SK-N-SH (cell line): ENCODE results near the gene FAM204A. TPM values are rescaled to one million over a fixed set of nuclear protein-coding genes. Genes with fewer than 3 reads are reported as not detected.

ENCODE experiments used
- CTCF ChIA-PET: fragments of 300-600, 350-600 bp; formaldehyde crosslinking; extraction: SDS; loops from one replicate; lab custom pipeline; 2021; lab: Yijun Ruan, JAX
- POLR2A ChIA-PET: fragments of 350-600 bp; sonication (Branson Sonifier 250); formaldehyde crosslinking; extraction: SDS; loops from one replicate; lab custom pipeline; 2020; ENCODE audit warnings: antibody characterized with exemption, inconsistent platforms; lab: Yijun Ruan, JAX
- DNase-seq: peaks from one replicate; pipeline ENCODE4 v3.0.0; 2012
- H2AFZ ChIP-seq: fragments of 200-600 bp; sonication (generic); 2 replicates; pipeline ENCODE4 v1.8.1; 2016; ENCODE audit warnings: antibody characterized with exemption, mild to moderate bottlenecking, low read depth
- H3F3A ChIP-seq: fragments of 200-600 bp; sonication (generic); replicated peaks from 2 replicates; pipeline ENCODE3; 2016; ENCODE audit warnings: antibody characterized with exemption, mild to moderate bottlenecking; ENCODE audit not compliant: insufficient read depth
- H3K27ac ChIP-seq, 2 experiments: fragments of 200-500 bp in 1 of 2; fragments of 200-600 bp in 1 of 2; sonication (Bioruptor generic) in 1 of 2; sonication (generic), shearing (Covaris generic) in 1 of 2; 2 replicates each; pipeline versions ENCODE4 v1.5.1 to v1.6.1; 2014 to 2016; ENCODE audit warnings: low read depth in 2 of 2, inconsistent platforms in 1 of 2, low read length in 1 of 2, mild to moderate bottlenecking in 1 of 2, mixed read lengths in 1 of 2
- H3K27me3 ChIP-seq: fragments of 200-600 bp; sonication (generic), shearing (Covaris generic); 2 replicates; pipeline ENCODE4 v1.6.1; 2016; ENCODE audit warnings: mixed run types; ENCODE audit not compliant: insufficient read depth
- H3K36me3 ChIP-seq, 2 experiments: fragments of 200-500 bp in 1 of 2; fragments of 200-600 bp in 1 of 2; sonication (Bioruptor generic) in 1 of 2; sonication (generic) in 1 of 2; replicated peaks in 1 of 2; 2 replicates each; pipeline versions ENCODE3 to v1.5.1; 2014 to 2016; ENCODE audit warnings: low read length in 1 of 2, mild to moderate bottlenecking in 1 of 2; ENCODE audit not compliant: insufficient read depth in 2 of 2, control insufficient read depth in 1 of 2
- H3K4me1 ChIP-seq, 2 experiments: fragments of 200-500 bp in 1 of 2; fragments of 200-600 bp in 1 of 2; sonication (Bioruptor generic) in 1 of 2; sonication (generic), shearing (Covaris generic) in 1 of 2; 2 replicates each; pipeline versions ENCODE4 v1.5.1 to v1.6.1; 2014 to 2016; ENCODE audit warnings: low read depth in 1 of 2, low read length in 1 of 2, mixed run types in 1 of 2; ENCODE audit not compliant: insufficient read depth in 2 of 2, control insufficient read depth in 1 of 2
- H3K4me2 ChIP-seq: fragments of 200-600 bp; sonication (generic), shearing (Covaris generic); 2 replicates; pipeline ENCODE4 v1.6.1; 2017; ENCODE audit warnings: mixed run types
- H3K4me3 ChIP-seq, 2 experiments: fragments of 200-500 bp in 1 of 2; fragments of 200-600 bp in 1 of 2; sonication (Bioruptor generic) in 1 of 2; sonication (generic), shearing (Covaris generic) in 1 of 2; 2 replicates each; pipeline versions ENCODE4 v1.5.1 to v1.8.1; 2014 to 2016; ENCODE audit warnings: low read depth in 2 of 2, inconsistent platforms in 1 of 2, low read length in 1 of 2, mild to moderate bottlenecking in 1 of 2, mixed read lengths in 1 of 2, moderate library complexity in 1 of 2
- H3K79me2 ChIP-seq: fragments of 200-600 bp; sonication (generic); 2 replicates; pipeline ENCODE4 v1.8.1; 2017; ENCODE audit warnings: mild to moderate bottlenecking; ENCODE audit not compliant: insufficient read depth
- H3K9ac ChIP-seq: fragments of 200-600 bp; sonication (generic); 2 replicates; pipeline ENCODE4 v1.6.1; 2017; ENCODE audit warnings: mixed run types
- H3K9me2 ChIP-seq: fragments of 200-600 bp; sonication (generic); 2 replicates; pipeline ENCODE4 v1.6.1; 2017; ENCODE audit warnings: mixed run types
- H3K9me3 ChIP-seq: fragments of 200-600 bp; sonication (generic); 2 replicates; pipeline ENCODE4 v1.6.1; 2017; ENCODE audit warnings: mixed run types, mild to moderate bottlenecking, moderate library complexity
- H4K20me1 ChIP-seq: fragments of 200-600 bp; sonication (generic); 2 replicates; pipeline ENCODE4 v1.6.1; 2017; ENCODE audit warnings: mild to moderate bottlenecking, mixed run types; ENCODE audit not compliant: insufficient read depth
- CHD2 ChIP-seq: fragments of 150-350 bp; IDR thresholded peaks from 2 replicates; pipeline ENCODE4 v1.6.1; 2018; ENCODE audit warnings: low read length; ENCODE audit not compliant: partially characterized antibody
- EP300 ChIP-seq, 2 experiments: IDR thresholded peaks; 2 replicates each; pipeline versions ENCODE4 v1.4.0 to v1.6.1; 2012; ENCODE audit warnings: borderline replicate concordance in 1 of 2, low read depth in 1 of 2, low read length in 1 of 2
- GABPA ChIP-seq: IDR thresholded peaks from 2 replicates; pipeline ENCODE4 v1.4.0; 2012; ENCODE audit warnings: low read depth, mild to moderate bottlenecking
- GATA2 ChIP-seq: sonication (generic); formaldehyde crosslinking; IDR thresholded peaks from 2 replicates; pipeline ENCODE4 v1.5.0; 2020; ENCODE audit warnings: mild to moderate bottlenecking, missing genetic modification reagents
- JUND ChIP-seq: IDR thresholded peaks from 2 replicates; pipeline ENCODE4 v1.4.0; 2012
- MAX ChIP-seq: IDR thresholded peaks from 2 replicates; pipeline ENCODE4 v1.4.0; 2012; ENCODE audit warnings: low read depth
- MEF2A ChIP-seq: IDR thresholded peaks from 2 replicates; pipeline ENCODE4 v1.4.0; 2012; ENCODE audit warnings: low read depth, borderline replicate concordance
- MXI1 ChIP-seq: IDR thresholded peaks from 2 replicates; pipeline ENCODE4 v1.6.1; 2012; ENCODE audit warnings: mild to moderate bottlenecking, low read depth, low read length, improper control_type of control experiment
- NFIC ChIP-seq: IDR thresholded peaks from 2 replicates; pipeline ENCODE4 v1.4.0; 2012; ENCODE audit warnings: borderline replicate concordance
- NRF1 ChIP-seq: IDR thresholded peaks from 2 replicates; pipeline ENCODE4 v1.6.1; 2012; ENCODE audit warnings: low read depth, mild to moderate bottlenecking, low read length
- RCOR1 ChIP-seq: fragments of 150-350 bp; IDR thresholded peaks from 2 replicates; pipeline ENCODE4 v1.6.1; 2017; ENCODE audit warnings: antibody characterized with exemption, low read length
- RFX5 ChIP-seq: IDR thresholded peaks from 2 replicates; pipeline ENCODE4 v1.6.1; 2012; ENCODE audit warnings: mild to moderate bottlenecking, improper control_type of control experiment, low read length
- TAF1 ChIP-seq: IDR thresholded peaks from 2 replicates; pipeline ENCODE4 v1.6.1; 2012; ENCODE audit warnings: low read depth, mild to moderate bottlenecking, low read length, moderate library complexity, borderline replicate concordance
- TCF12 ChIP-seq: IDR thresholded peaks from 2 replicates; pipeline ENCODE4 v1.4.0; 2012
- USF2 ChIP-seq: fragments of 150-350 bp; IDR thresholded peaks from 2 replicates; pipeline ENCODE4 v1.6.1; 2017; ENCODE audit warnings: antibody characterized with exemption, low read length, low read depth, borderline replicate concordance
- WGBS: methylation state at CpG from one replicate; pipeline ENCODE4 v1.1.6; 2017; ENCODE audit warnings: low lambda C conversion rate; 5-methylcytosine and 5-hydroxymethylcytosine counted together
- polyA plus RNA-seq, 3 experiments: library from polyadenylated mRNA; depleted of rRNA; stranded (reverse); fragments of >200 nt; gene quantifications; 2 replicates each; pipeline ENCODE4 v1.2.3, GENCODE V29; 2012
- TF ChIP-seq, protein P1 (sequence below): IDR thresholded peaks from 2 replicates; pipeline ENCODE4 v1.4.0; 2012; ENCODE audit warnings: low read depth, borderline replicate concordance
- TF ChIP-seq, protein P2 (sequence below): IDR thresholded peaks from 2 replicates; pipeline ENCODE4 v1.4.0; 2012; ENCODE audit warnings: low read depth, borderline replicate concordance

FAM204A gene
- polyA plus RNA-seq, 1 of the 3 experiments (the other 2 are of a cell fraction) = 10.8 TPM

DNA sequence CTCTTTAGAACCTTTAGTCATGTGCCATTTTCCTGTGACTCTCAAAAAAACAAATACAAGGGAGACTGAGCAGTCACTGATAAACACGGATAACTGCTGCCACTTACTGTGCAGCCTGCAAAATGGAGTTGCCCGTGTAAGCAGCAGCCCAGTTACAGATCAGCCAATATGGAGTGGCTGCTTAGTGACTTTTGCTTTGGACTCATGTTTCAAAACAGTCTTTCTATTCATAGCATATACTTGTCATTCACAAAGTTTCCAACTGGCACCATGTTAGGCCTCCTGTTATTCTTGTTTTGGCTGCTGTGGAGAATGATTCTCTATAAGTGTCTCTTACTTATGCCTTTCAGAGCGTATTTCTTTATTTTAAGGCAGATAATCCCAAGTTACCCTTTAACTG lies 3.0 kb downstream of the FAM204A start:
- H3K36me3 ChIP-seq = peaks cover 32 to 47% of the 10 kb centered on the region in 2 experiments
- CTCF ChIA-PET = interaction anchor here (0.9 to 1.0 kb wide), 2 partner anchors 12 to 28 kb away, joined by 3 read pairs; no protein-coding TSS in a partner anchor

DNA sequence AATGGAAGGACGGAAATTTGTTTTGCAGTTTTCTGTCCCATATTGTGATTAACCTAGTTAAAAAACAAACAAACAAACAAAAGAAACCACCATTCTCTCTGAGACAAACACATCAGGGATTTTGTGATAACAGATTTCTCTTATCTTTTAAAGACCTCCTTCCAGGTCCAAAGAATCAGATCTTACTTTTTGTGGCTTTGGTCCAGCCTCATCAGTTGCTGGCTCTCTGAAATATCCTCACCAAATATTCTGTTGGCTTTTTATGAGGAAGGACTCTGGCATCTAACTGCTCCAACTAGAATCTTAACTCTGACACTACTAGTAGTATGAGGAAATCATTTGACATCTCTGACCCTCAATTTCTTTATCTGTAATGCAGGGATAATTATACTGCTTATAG lies 4.8 kb downstream of the FAM204A start:
- Histone ChIP-seq H3K27ac (no peak overlapping the region), H3K4me3 (no peak overlapping the region), H3K27me3 (no peaks in the 10 kb centered on the region), H3K9me3 (no peaks in the 10 kb centered on the region), H3K4me1 (peaks cover 0 to 8% of the 10 kb centered on the region in 2 experiments; a peak in 3 of 4 replicates), H4K20me1 (no peaks in the 10 kb centered on the region), H3K36me3 (peaks cover 46 to 64% of the 10 kb centered on the region in 2 experiments), H3K9ac (no peak overlapping the region)
- POLR2A ChIA-PET = no interaction called here
- no peak for DNase-seq
- TF ChIP-seq, protein P1, sequence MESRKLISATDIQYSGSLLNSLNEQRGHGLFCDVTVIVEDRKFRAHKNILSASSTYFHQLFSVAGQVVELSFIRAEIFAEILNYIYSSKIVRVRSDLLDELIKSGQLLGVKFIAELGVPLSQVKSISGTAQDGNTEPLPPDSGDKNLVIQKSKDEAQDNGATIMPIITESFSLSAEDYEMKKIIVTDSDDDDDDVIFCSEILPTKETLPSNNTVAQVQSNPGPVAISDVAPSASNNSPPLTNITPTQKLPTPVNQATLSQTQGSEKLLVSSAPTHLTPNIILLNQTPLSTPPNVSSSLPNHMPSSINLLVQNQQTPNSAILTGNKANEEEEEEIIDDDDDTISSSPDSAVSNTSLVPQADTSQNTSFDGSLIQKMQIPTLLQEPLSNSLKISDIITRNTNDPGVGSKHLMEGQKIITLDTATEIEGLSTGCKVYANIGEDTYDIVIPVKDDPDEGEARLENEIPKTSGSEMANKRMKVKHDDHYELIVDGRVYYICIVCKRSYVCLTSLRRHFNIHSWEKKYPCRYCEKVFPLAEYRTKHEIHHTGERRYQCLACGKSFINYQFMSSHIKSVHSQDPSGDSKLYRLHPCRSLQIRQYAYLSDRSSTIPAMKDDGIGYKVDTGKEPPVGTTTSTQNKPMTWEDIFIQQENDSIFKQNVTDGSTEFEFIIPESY = no peak
- TF ChIP-seq RCOR1 (no peak), NFIC (no peak), GABPA (no peak), MEF2A (no peak), CHD2 (no peak), MAX (no peak)
- TF ChIP-seq, protein P2, sequence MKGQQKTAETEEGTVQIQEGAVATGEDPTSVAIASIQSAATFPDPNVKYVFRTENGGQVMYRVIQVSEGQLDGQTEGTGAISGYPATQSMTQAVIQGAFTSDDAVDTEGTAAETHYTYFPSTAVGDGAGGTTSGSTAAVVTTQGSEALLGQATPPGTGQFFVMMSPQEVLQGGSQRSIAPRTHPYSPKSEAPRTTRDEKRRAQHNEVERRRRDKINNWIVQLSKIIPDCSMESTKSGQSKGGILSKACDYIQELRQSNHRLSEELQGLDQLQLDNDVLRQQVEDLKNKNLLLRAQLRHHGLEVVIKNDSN = no peak
- TF ChIP-seq, all 33 proteins: peak for 0
- Histone ChIP-seq H3F3A (peaks cover 3% of the 10 kb centered on the region), H3K79me2 (peaks cover 49% of the 10 kb centered on the region), H3K4me2 (no peak overlapping the region), H3K9me2 (no peaks in the 10 kb centered on the region), H2AFZ (no peak overlapping the region)
- WGBS = 100% methylated on average over 1 of the region's 1 CpG
- CTCF ChIA-PET = interaction anchor here (1.5 kb wide), 1 partner anchor 43 kb away, joined by 3 read pairs; no protein-coding TSS in a partner anchor

More for the DNA sequence above, 3.0 kb downstream of the FAM204A start:
- H3F3A ChIP-seq = peaks cover 3% of the 10 kb centered on the region
- H3K27me3 ChIP-seq = no peaks in the 10 kb centered on the region
- peaks cover 0 to 11% of the 10 kb centered on the region in 2 experiments; a peak in 3 of 4 replicates for H3K4me1 ChIP-seq
- TF ChIP-seq RFX5 (no peak), TAF1 (no peak), USF2 (no peak), GATA2 (CRISPR knock-in tag) (no peak), TCF12 (no peak), JUND (no peak), RCOR1 (no peak), MXI1 (no peak), EP300 (IDR thresholded peaks at IDR 0.05; ENCODE audit: borderline replicate concordance in 1 of 2, low read depth in 1 of 2, low read length in 1 of 2) (no peak), NRF1 (no peak)
- TF ChIP-seq, protein P2 = no peak
- TF ChIP-seq, all 33 proteins: peak for 0
- Histone ChIP-seq H2AFZ (no peak overlapping the region), H3K9me2 (no peaks in the 10 kb centered on the region), H3K27ac (no peak overlapping the region), H4K20me1 (no peaks in the 10 kb centered on the region), H3K9me3 (no peaks in the 10 kb centered on the region), H3K4me2 (no peak overlapping the region), H3K79me2 (peaks cover 46% of the 10 kb centered on the region), H3K9ac (no peak overlapping the region), H3K4me3 (no peak overlapping the region)
- 81% methylated on average over 3 of the region's 3 CpGs for WGBS
- POLR2A ChIA-PET = no interaction called here
- no peak for DNase-seq
